Activated CD4-positive, alpha-beta T cell treated with anti-CD3 and anti-CD28 coated beads for 36 hours (primary cell): ENCODE measurements around the gene CD63. TPM values are rescaled to one million over a fixed set of nuclear protein-coding genes. Genes with fewer than 3 reads are reported as not detected.

Experiments
- ATAC-seq: fragments of 200-7000 bp; cut with Tn5 transposase; one replicate; pipeline ENCODE4 v1.10.0; 2021; ENCODE audit warnings: mild to moderate bottlenecking, moderate library complexity
- CTCF ChIA-PET: fragments of 350-600 bp; sonication (Branson Sonifier 250); formaldehyde crosslinking; loops from one replicate; lab custom pipeline; 2021; ENCODE audit warnings: antibody characterized with exemption; lab: Charles Lee
- POLR2A ChIA-PET: fragments of 350-600 bp; sonication (Branson Sonifier 250); formaldehyde crosslinking; loops from one replicate; lab custom pipeline; 2021; ENCODE audit warnings: antibody characterized with exemption, inconsistent platforms; lab: Charles Lee
- DNase-seq: peaks from one replicate; pipeline ENCODE4 v3.0.0-alpha.2; 2020
- H3K27ac Mint-ChIP-seq: one replicate; pipeline ENCODE4 v1.8.0; 2021; ENCODE audit warnings: mixed read lengths
- H3K27me3 Mint-ChIP-seq: one replicate; pipeline ENCODE4 v1.8.0; 2021; ENCODE audit warnings: mixed read lengths
- H3K36me3 Mint-ChIP-seq: one replicate; pipeline ENCODE4 v1.8.0; 2021; ENCODE audit warnings: low read depth, mixed read lengths
- H3K4me1 Mint-ChIP-seq: one replicate; pipeline ENCODE4 v1.8.0; 2021; ENCODE audit warnings: mixed read lengths
- H3K4me3 Mint-ChIP-seq: one replicate; pipeline ENCODE4 v1.8.0; 2021; ENCODE audit warnings: mild to moderate bottlenecking, moderate library complexity, mixed read lengths
- H3K9me3 Mint-ChIP-seq: one replicate; pipeline ENCODE4 v1.8.0; 2021; ENCODE audit warnings: low read depth, mixed read lengths
- intact Hi-C, 2 experiments: fragments of 100-400 bp; cut with DNase I in 1 of 2; cut with micrococcal nuclease in 1 of 2; formaldehyde crosslinking; loops; one replicate each; pipeline versions ENCODE4 v1.14.2 to v1.15.1; 2022 to 2024; cut with DNase I, micrococcal nuclease
- total RNA-seq, 2 experiments: library from RNA; stranded (reverse); gene quantifications; one replicate each; pipeline ENCODE4 v1.2.3, GENCODE V29; 2021

Gene CD63
- total RNA-seq, 2 experiments from 2014 or later = 113 to 122 TPM

- H3K27me3 Mint-ChIP-seq = no peaks in the 10 kb centered on the region
- no peak overlapping the region for H3K27ac Mint-ChIP-seq
- ATAC-seq (no peak), DNase-seq (no peak)
- intact Hi-C loops = loop anchor here (2.0 to 5.0 kb wide), 9 partner anchors 58 to 486 kb away; partner anchors contain the start of genes DGKA (in 1 of the 2), NABP2 (in 1 of the 2), PYM1 (in 1 of the 2) and RPL41 (in 1 of the 2)
- ChIA-PET POLR2A (interaction anchor here (0.6 to 1.5 kb wide), 9 partner anchors 9 to 379 kb away, joined by 3 to 13 read pairs (median 4); partner anchors contain the start of genes CD63, ORMDL2, PA2G4 and RAB5B), CTCF (interaction anchor here (0.6 to 5.1 kb wide), 69 partner anchors 9 to 1238 kb away, joined by 3 to 69 read pairs (median 5); partner anchors contain the start of genes BLOC1S1, CD63, DGKA and DNAJC14)
- peak overlapping the region; percentile 68 for H3K4me3 Mint-ChIP-seq
- H3K4me1 Mint-ChIP-seq = peaks cover 23% of the 10 kb centered on the region
- H3K36me3 Mint-ChIP-seq = no peaks in the 10 kb centered on the region
- H3K9me3 Mint-ChIP-seq = no peaks in the 10 kb centered on the region
Measured at GRCh38 chr12:55739025-55739378, 10.2 kb upstream of the CD63 start.

- peaks cover 23% of the 10 kb centered on the region for H3K4me1 Mint-ChIP-seq
- no peaks in the 10 kb centered on the region for H3K36me3 Mint-ChIP-seq
- intact Hi-C loops = loop anchor here (1.0 to 5.0 kb wide), 17 partner anchors 9 to 486 kb away; partner anchors contain the start of genes RPS26 (in 2 of the 2), SARNP (in 2 of the 2), BLOC1S1 (in 1 of the 2) and CD63 (in 1 of the 2)
- H3K27me3 Mint-ChIP-seq = no peaks in the 10 kb centered on the region
- peak overlapping the region; percentile 68 for H3K4me3 Mint-ChIP-seq
- ChIA-PET CTCF (interaction anchor here (0.6 to 5.1 kb wide), 76 partner anchors 9 to 1237 kb away, joined by 3 to 69 read pairs (median 5); partner anchors contain the start of genes BLOC1S1, CD63, DGKA and DNAJC14), POLR2A (interaction anchor here (0.6 to 1.5 kb wide), 9 partner anchors 9 to 380 kb away, joined by 3 to 13 read pairs (median 4); partner anchors contain the start of genes CD63, ORMDL2, PA2G4 and RAB5B)
- no peaks in the 10 kb centered on the region for H3K9me3 Mint-ChIP-seq
- H3K27ac Mint-ChIP-seq = peak overlapping the region; percentile 76
- ATAC-seq = peak; percentile 82
- DNase-seq = peak; percentile 88
Measured at GRCh38 chr12:55738123-55739024, 9.6 kb upstream of the CD63 start.

- intact Hi-C loops = loop anchor here (1.0 to 5.0 kb wide), 21 partner anchors 8 to 548 kb away; partner anchors contain the start of genes RPS26 (in 2 of the 2), SARNP (in 2 of the 2), BLOC1S1 (in 1 of the 2) and CD63 (in 1 of the 2)
- no peak for DNase-seq
- peak; percentile 24 for ATAC-seq
- no peaks in the 10 kb centered on the region for H3K36me3 Mint-ChIP-seq
- peak overlapping the region; percentile 76 for H3K27ac Mint-ChIP-seq
- H3K4me1 Mint-ChIP-seq = peaks cover 21% of the 10 kb centered on the region
- ChIA-PET CTCF (interaction anchor here (0.8 to 5.1 kb wide), 51 partner anchors 8 to 485 kb away, joined by 3 to 69 read pairs (median 7); partner anchors contain the start of genes BLOC1S1, CD63, DGKA and DNAJC14), POLR2A (interaction anchor here (0.6 to 1.5 kb wide), 4 partner anchors 8 to 236 kb away, joined by 3 to 13 read pairs (median 6); partner anchors contain the start of genes CD63 and RAB5B)
- H3K27me3 Mint-ChIP-seq = no peaks in the 10 kb centered on the region
- H3K9me3 Mint-ChIP-seq = no peaks in the 10 kb centered on the region
- H3K4me3 Mint-ChIP-seq = peak overlapping the region; percentile 68
Measured at GRCh38 chr12:55737581-55738122, 8.8 kb upstream of the CD63 start.

- Mint-ChIP-seq H3K4me3 (no peak overlapping the region), H3K36me3 (no peaks in the 10 kb centered on the region), H3K9me3 (no peaks in the 10 kb centered on the region), H3K27ac (peak overlapping the region; percentile 66), H3K4me1 (peaks cover 18% of the 10 kb centered on the region), H3K27me3 (no peaks in the 10 kb centered on the region)
- peak; percentile 61 for ATAC-seq
- intact Hi-C loops = loop anchor here (1.0 to 5.0 kb wide), 5 partner anchors 13 to 548 kb away; partner anchors contain the start of gene RPS26 (in 1 of the 2)
- ChIA-PET POLR2A (interaction anchor here (0.6 to 1.0 kb wide), 2 partner anchors 10 to 12 kb away, joined by 3 to 4 read pairs; no protein-coding TSS in a partner anchor), CTCF (interaction anchor here (0.6 to 5.1 kb wide), 26 partner anchors 11 to 366 kb away, joined by 3 to 69 read pairs (median 6); partner anchors contain the start of genes BLOC1S1, ITGA7, PA2G4 and RDH5)
- peak; percentile 83 for DNase-seq
Measured at GRCh38 chr12:55736780-55737580, 8.2 kb upstream of the CD63 start.

- POLR2A ChIA-PET = no interaction called here
- intact Hi-C loops = loop anchor here in 1 of 2 experiments (2.0 to 5.0 kb wide), 2 partner anchors 75 to 306 kb away; partner anchors contain the start of gene RPS26
- no peak for DNase-seq
- Mint-ChIP-seq H3K4me3 (no peak overlapping the region), H3K36me3 (no peaks in the 10 kb centered on the region), H3K27me3 (no peaks in the 10 kb centered on the region), H3K4me1 (peaks cover 18% of the 10 kb centered on the region), H3K27ac (no peak overlapping the region), H3K9me3 (no peaks in the 10 kb centered on the region)
- ATAC-seq = no peak
- CTCF ChIA-PET = interaction anchor here (0.6 to 5.1 kb wide), 11 partner anchors 11 to 222 kb away, joined by 3 to 67 read pairs (median 4); partner anchors contain the start of genes BLOC1S1, ITGA7 and RDH5
Measured at GRCh38 chr12:55736076-55736475, 7.3 kb upstream of the CD63 start.

- Mint-ChIP-seq H3K9me3 (no peaks in the 10 kb centered on the region), H3K4me1 (peaks cover 26% of the 10 kb centered on the region), H3K4me3 (no peak overlapping the region), H3K27me3 (no peaks in the 10 kb centered on the region), H3K36me3 (no peaks in the 10 kb centered on the region), H3K27ac (no peak overlapping the region)
- ATAC-seq = no peak
- ChIA-PET CTCF (interaction anchor here (1.0 to 1.7 kb wide), 5 partner anchors 9 to 62 kb away, joined by 3 to 10 read pairs (median 3); no protein-coding TSS in a partner anchor), POLR2A (interaction anchor here (0.7 kb wide), 1 partner anchor 565 kb away, joined by 3 read pairs; no protein-coding TSS in a partner anchor)
- DNase-seq = no peak
- intact Hi-C loops = no loop called here
Measured at GRCh38 chr12:55734595-55734994, 5.8 kb upstream of the CD63 start.

- no peaks in the 10 kb centered on the region for H3K27me3 Mint-ChIP-seq
- no peak overlapping the region for H3K4me3 Mint-ChIP-seq
- ChIA-PET CTCF (interaction anchor here (1.0 to 1.7 kb wide), 4 partner anchors 9 to 63 kb away, joined by 3 to 10 read pairs (median 4); no protein-coding TSS in a partner anchor), POLR2A (interaction anchor here (0.6 to 0.7 kb wide), 2 partner anchors 10 to 566 kb away, joined by 3 read pairs; no protein-coding TSS in a partner anchor)
- no peaks in the 10 kb centered on the region for H3K9me3 Mint-ChIP-seq
- no peaks in the 10 kb centered on the region for H3K36me3 Mint-ChIP-seq
- DNase-seq = no peak
- intact Hi-C loops = no loop called here
- no peak overlapping the region for H3K27ac Mint-ChIP-seq
- no peak for ATAC-seq
- peaks cover 28% of the 10 kb centered on the region for H3K4me1 Mint-ChIP-seq
Measured at GRCh38 chr12:55733858-55734257, 5.0 kb upstream of the CD63 start.

GRCh38 chr12:55733021-55733555 lies 4.3 kb upstream of the CD63 start:
- ATAC-seq (no peak), DNase-seq (no peak)
- no peak overlapping the region for H3K4me3 Mint-ChIP-seq
- H3K4me1 Mint-ChIP-seq = peaks cover 25% of the 10 kb centered on the region
- no peaks in the 10 kb centered on the region for H3K9me3 Mint-ChIP-seq
- H3K27ac Mint-ChIP-seq = no peak overlapping the region
- no peaks in the 10 kb centered on the region for H3K27me3 Mint-ChIP-seq
- POLR2A ChIA-PET = interaction anchor here (0.6 kb wide), 1 partner anchor 11 kb away, joined by 3 read pairs; no protein-coding TSS in a partner anchor
- CTCF ChIA-PET = interaction anchor here (1.2 to 1.7 kb wide), 2 partner anchors 8 to 64 kb away, joined by 3 to 10 read pairs; no protein-coding TSS in a partner anchor
- intact Hi-C loops = no loop called here
- no peaks in the 10 kb centered on the region for H3K36me3 Mint-ChIP-seq

- ATAC-seq (no peak), DNase-seq (no peak)
- H3K27me3 Mint-ChIP-seq = no peaks in the 10 kb centered on the region
- POLR2A ChIA-PET = no interaction called here
- intact Hi-C loops = no loop called here
- CTCF ChIA-PET = no interaction called here
- H3K9me3 Mint-ChIP-seq = no peaks in the 10 kb centered on the region
- no peak overlapping the region for H3K4me3 Mint-ChIP-seq
- no peaks in the 10 kb centered on the region for H3K36me3 Mint-ChIP-seq
- H3K4me1 Mint-ChIP-seq = peaks cover 24% of the 10 kb centered on the region
- no peak overlapping the region for H3K27ac Mint-ChIP-seq
Measured at GRCh38 chr12:55732288-55732687, 3.5 kb upstream of the CD63 start.
